HG03066 (cell line): ENCODE measurements around the gene SAC3D1.
A peak's percentile ranks its signal among the peaks of the same experiment; 100 is the strongest.
"Not testable (repeated sequence)": the region's sequence is repeated elsewhere in the genome, so short reads cannot be mapped to it uniquely, and the experiment has no call there.

Source experiments
- ATAC-seq: cut with Tn5 transposase; IDR thresholded peaks from one replicate; pipeline ENCODE4 v1.9.1; 2021; ENCODE audit warnings: low read depth; ENCODE audit not compliant: unreplicated experiment

Gene SAC3D1

GRCh38 chr11:65021509-65021908 is 19.5 kb upstream of the SAC3D1 start:
- no peak for ATAC-seq

- not testable (repeated sequence) for ATAC-seq
These were observed 17.5 kb upstream of the SAC3D1 start for GRCh38 chr11:65023502-65023901.

GRCh38 chr11:65026810-65027209 is 14.2 kb upstream of the SAC3D1 start:
- ATAC-seq, result no peak

DNA sequence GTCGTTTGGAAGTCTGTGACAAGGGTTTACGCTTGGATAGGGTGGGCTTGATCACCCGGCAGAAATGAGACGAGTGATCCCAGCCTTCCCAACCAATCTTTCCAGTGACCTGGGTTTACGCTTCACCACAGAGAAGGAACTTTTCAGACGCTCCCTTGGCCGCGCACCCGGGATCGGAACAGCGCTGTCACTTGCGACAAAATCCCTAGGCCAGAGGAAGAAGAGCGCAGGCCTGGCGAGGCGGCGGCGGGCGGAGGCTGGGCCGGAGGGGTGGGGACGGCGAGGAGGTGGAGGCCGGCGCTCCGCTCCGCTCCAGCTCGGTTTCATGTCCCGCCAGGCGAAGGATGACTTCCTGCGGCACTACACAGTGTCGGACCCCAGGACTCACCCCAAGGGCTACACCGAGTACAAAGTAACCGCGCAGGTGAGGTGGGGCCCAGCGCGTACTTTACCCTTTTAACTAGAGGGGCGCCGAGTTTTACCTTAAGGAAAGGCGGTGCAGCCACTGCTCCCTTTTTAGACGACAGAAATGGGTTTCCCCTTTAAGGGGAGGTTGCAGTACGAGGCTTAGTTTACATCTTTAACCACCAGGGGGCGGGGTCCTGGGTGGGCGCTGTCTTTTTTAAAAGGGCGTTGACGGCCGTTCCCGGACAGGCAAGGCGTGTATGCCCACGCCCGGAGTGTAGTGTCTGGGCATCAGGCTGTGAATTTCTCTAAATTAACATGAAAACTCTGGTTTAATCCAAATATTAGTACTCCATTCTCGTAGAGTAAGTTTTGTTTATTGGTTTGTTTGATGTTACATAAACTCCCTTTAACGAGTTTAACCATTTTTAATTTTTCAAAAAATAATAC is 13.6 kb upstream of the SAC3D1 start, which contains the start of gene SNX15:
TSS of gene SNX15 (plus strand) at position 227 of the 855 bp plus-strand sequence. CDS start at position 326, 99 bp downstream.
- ATAC-seq, result peak; percentile 83

DNA sequence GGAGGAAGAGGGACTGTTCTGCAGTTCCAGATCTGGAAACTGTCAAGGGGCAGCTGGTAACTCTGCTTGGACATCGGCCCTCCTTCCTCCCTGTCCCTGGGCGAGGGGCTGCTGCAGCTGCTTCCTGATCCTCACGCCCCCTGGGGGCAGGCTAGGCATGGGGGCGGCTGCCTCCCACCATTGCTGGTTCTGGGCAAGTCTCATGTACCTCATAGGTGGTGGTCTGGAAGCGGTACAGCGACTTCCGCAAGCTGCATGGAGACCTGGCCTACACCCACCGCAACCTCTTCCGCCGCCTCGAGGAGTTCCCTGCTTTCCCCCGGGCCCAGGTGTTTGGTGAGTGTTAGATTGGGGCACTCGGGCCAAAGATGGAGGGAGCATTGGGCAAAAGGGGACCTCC is 8.8 kb upstream of the SAC3D1 start:
- ATAC-seq, result no peak

DNA sequence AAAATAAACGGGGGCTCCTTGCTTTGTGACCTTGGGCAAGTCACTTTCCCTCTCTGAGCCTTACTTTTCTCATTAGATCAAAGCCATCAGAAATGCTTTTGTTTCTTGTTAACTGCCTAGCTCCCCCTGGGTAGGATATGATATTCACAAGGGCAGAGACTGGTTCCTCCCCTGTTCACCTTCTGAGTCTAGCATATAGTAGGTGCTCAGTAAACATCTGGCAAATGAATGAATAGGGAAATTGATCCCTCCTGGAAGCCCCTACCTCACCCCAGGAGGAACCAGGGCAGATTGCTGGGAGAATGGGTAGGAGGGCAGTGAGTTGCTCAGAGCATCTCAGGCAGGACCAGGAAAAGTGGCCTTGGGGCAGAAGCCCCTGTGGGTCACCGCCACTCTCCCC is 6.6 kb upstream of the SAC3D1 start:
- no peak for ATAC-seq

- ATAC-seq, result no peak
These were observed 5.4 kb upstream of the SAC3D1 start for GRCh38 chr11:65035579-65035978.

- no peak for ATAC-seq
These were observed 4.1 kb upstream of the SAC3D1 start for GRCh38 chr11:65036931-65037330.

GRCh38 chr11:65040520-65040846 is 527 bp upstream of the SAC3D1 start:
- no peak for ATAC-seq

DNA sequence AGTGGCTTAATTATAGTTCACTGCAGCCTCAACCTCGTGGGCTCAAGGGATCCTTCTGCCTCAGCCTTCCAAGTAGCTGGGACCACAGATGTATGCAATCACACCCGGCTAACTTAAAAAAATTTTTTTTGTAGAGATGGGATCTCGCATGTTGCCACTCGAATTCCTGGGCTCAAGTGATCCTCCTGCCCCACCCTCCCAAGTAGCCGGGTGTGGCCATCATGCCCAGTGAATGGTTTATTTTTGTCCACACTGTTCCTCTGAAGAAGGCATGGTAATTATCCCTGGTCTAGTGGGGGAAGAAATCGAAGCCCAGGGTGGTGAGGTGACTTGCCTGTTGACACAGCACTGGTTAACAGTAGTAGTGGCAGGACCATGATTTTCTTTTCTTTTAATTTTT is 1.9 kb downstream of the SAC3D1 start:
- ATAC-seq, result no peak

GRCh38 chr11:65043881-65044501 is 3.0 kb downstream of the SAC3D1 start:
- no peak for ATAC-seq

DNA sequence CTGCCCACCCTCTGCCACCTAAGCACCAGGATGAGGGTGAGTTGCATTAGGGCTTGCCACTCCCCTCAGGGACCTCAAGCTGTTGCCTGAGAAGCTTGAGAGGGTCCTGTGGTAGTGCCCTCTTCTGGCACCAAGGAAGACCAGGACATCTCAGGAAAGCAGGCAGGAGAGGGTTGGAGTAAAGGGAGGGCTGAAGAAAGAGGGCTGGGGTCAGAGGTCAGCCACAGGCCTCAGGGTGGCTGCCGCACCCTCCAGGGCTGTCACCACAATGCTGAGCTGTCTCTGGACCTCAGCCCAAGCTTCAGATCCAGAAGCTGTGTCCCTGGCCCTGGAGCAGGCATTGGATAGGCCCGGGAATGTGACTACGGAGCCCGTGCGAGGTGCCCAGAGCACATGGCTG is 4.1 kb downstream of the SAC3D1 start:
- no peak for ATAC-seq

DNA sequence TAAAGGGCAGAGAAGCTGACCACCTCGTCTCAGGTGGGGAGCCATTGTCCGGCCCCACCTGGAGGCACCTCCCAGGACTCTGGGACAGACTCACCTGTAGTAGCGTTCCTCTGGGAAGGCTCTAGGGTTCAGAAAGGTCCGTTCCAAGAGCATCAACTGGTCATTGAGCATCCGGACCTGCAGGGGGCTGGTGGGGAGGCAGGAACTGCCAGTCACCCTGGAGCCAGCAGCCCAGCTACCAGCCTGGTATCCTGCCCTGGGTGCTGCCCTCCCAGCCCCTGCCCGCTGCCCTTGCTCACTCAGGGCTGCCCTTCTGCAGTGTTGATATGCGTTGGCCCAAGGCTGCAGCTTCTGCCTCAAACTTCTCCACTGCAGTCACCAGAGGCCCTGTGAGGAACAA is 4.7 kb downstream of the SAC3D1 start:
- no peak for ATAC-seq

- ATAC-seq, result no peak
These were observed 6.8 kb downstream of the SAC3D1 start for GRCh38 chr11:65047581-65048422.

- no peak for ATAC-seq
These were observed 10.4 kb downstream of the SAC3D1 start for GRCh38 chr11:65051398-65051858.

GRCh38 chr11:65053827-65054508 is 13.0 kb downstream of the SAC3D1 start:
- ATAC-seq, result no peak

DNA sequence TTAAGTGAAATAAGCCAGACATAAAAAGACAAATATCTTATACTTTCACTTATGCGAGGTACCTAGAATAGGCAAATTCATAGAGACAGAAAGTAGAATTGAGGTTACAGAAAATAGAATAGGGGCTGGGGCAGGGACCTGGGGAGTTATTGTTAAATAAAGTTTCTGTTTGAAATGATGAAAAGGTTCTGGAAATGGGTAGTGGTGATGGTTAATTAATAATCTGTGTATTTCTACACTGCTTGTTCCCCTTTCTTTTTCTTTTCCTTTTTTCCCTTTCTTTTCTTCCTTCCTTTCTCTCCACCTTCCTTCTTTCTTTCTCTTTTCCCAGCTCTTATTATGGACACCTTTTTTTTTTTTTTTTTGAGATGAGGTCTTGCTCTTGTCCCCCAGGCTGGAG is 14.5 kb downstream of the SAC3D1 start:
- ATAC-seq, result no peak

DNA sequence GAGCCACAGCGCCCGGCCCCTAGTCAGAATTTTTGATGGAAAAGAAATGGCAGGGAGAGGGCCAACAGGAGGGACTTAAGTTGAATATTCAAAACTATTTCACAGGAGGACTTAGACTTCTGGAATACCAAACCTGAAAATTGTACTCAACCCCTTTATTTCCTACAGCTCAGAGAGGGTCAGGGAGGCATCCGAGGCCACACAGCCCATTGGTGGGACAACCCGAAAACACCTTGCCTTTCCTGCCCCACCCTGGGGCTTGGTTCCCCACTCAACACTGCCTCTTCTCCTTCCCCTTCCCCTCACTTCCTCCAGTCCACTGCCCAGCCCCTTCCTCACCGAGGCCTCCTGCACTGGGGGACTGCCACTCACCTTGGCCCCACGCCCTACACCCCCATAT is 16.0 kb downstream of the SAC3D1 start:
- no peak for ATAC-seq

DNA sequence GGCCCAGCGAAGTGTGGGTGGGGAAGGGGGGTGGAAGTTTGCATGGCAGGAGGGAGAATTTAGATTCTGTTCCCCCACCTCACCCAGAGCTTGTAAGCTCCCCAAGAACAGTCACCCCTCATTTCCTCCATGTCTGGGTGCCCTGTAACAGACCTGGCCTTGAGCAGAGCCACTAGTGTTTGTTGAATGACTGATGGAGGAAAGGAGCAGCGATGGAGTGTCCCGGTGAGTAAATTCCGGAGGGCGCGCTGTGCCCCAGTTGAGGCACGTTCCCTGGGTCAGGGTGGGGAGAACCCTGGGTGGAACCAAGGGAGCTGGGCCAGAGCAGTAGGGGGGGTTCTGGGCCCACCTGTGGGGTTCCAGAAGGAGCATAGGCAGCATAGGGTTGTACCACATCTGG is 16.5 kb downstream of the SAC3D1 start:
- ATAC-seq, result no peak

DNA sequence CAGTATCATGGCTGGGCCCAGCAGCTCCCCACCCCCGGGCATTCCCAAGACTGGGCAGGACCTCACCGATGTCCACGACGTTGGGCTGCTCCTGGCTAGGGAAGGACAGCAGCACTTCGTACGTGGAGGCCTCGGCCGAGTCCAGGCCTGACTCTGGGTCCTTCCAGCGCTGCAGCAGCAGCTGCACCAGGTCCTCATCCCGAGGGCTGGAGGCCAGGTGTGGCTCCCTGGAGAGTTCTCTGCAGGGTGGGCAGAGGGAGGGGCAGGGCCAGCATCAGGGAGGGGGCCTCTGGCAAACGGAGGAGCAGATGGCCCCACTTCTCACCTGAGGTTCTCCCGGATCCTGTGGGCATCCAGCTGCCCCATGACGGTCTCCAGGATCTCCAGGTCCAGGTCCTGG is 17.0 kb downstream of the SAC3D1 start:
- no peak for ATAC-seq
